C4-2B (cell line): Measurements from ENCODE around the gene RCOR1.
A peak's percentile ranks its signal among the peaks of the same experiment; 100 is the strongest.

Source experiments
- H3K27ac ChIP-seq: fragments of 450-650 bp; 2 replicates; pipeline ENCODE4 v1.5.1; 2017
- ZFX ChIP-seq: fragments of 450-650 bp; IDR thresholded peaks from 2 replicates; pipeline ENCODE4 v1.6.1; 2017
- TF ChIP-seq, protein P1 (sequence below): fragments of 450-650 bp; conservative IDR thresholded peaks from 2 replicates; pipeline ENCODE4 v1.5.1; 2017; ENCODE audit warnings: mild to moderate bottlenecking

Gene RCOR1

DNA sequence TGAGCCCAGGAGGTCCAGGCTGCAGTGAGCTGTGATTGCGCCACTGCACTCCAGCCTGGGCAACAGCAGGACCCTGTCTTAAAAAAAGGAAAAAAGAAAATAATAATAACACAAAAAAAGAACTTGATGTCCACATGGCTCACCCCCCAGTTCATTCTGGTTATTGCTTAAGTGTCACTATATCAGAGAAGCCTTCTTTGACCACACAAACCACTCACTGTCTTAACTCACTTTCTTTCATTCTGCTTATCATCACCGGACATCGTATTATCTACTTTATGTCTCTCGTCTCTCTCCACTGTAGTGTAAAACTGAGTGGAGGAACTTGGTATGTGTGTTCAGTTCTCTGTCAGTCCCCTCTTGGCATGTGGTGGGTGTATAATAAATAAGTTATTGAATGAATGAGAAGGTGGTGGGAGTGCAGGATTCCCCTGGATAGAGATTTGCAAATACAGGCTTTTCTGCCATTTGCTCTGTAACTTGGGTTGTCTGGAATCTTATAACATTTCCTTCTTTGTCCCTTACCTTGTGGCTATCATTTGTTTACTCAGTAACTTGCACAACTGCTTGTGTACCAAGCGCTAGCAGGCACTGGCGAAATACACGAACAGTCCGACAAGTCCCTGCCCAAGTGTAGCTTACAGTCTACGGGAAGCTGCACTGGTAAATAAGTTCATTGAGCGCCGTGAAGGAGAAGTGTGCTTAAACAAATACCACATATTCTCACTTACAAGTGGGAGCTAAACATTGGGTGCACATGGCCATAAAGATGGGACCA is 98.2 kb downstream of the RCOR1 start:
- H3K27ac ChIP-seq: peak overlapping the region; percentile 53

DNA sequence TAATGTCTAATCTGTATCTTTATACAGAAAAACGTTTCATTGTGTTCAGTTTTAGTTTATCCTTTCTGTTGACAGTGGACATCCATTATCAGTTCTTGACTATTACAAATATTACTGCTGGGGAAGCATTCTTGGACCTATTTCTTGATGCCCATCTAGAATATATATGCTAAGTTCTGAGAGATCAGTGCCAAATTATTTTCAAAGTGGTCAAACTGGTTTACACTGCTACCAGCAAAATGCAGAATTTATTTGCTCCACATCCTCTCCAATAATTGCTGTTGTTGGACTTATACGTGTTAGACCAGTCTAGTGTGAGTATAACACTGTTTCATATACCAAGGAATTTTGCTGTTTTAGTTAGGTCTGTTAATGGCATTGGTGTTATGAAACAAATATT is 99.3 kb downstream of the RCOR1 start:
- H3K27ac ChIP-seq: no peak overlapping the region
- TF ChIP-seq, protein P1, sequence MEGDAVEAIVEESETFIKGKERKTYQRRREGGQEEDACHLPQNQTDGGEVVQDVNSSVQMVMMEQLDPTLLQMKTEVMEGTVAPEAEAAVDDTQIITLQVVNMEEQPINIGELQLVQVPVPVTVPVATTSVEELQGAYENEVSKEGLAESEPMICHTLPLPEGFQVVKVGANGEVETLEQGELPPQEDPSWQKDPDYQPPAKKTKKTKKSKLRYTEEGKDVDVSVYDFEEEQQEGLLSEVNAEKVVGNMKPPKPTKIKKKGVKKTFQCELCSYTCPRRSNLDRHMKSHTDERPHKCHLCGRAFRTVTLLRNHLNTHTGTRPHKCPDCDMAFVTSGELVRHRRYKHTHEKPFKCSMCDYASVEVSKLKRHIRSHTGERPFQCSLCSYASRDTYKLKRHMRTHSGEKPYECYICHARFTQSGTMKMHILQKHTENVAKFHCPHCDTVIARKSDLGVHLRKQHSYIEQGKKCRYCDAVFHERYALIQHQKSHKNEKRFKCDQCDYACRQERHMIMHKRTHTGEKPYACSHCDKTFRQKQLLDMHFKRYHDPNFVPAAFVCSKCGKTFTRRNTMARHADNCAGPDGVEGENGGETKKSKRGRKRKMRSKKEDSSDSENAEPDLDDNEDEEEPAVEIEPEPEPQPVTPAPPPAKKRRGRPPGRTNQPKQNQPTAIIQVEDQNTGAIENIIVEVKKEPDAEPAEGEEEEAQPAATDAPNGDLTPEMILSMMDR: no peak
- no peak for TF ChIP-seq ZFX

More for the DNA sequence above, 98.2 kb downstream of the RCOR1 start:
- TF ChIP-seq, protein P1: no peak
- no peak for TF ChIP-seq ZFX

DNA sequence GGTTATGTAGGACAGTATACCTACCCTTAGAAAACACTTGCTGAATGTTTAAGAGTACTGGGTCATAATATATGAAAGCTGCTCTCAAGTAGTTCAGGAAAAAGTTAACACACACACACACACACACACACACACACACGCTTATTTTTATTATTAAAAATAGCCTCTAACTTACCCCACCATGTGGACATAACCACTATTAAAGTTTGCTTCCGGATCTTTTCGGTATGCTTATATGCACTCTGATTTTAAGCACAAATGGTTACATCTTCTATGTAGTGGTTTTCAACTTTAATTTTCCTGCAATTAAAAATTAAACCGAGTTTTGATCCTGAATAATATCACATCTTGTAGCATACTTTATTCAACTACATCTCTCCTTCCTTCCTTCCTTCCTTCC is 99.9 kb downstream of the RCOR1 start:
- TF ChIP-seq ZFX: no peak
- TF ChIP-seq, protein P1: peak; percentile 6; the same call in 1 of the 2 replicates
- H3K27ac ChIP-seq: peak overlapping the region; percentile 25; the same call in 1 of the 2 replicates

DNA sequence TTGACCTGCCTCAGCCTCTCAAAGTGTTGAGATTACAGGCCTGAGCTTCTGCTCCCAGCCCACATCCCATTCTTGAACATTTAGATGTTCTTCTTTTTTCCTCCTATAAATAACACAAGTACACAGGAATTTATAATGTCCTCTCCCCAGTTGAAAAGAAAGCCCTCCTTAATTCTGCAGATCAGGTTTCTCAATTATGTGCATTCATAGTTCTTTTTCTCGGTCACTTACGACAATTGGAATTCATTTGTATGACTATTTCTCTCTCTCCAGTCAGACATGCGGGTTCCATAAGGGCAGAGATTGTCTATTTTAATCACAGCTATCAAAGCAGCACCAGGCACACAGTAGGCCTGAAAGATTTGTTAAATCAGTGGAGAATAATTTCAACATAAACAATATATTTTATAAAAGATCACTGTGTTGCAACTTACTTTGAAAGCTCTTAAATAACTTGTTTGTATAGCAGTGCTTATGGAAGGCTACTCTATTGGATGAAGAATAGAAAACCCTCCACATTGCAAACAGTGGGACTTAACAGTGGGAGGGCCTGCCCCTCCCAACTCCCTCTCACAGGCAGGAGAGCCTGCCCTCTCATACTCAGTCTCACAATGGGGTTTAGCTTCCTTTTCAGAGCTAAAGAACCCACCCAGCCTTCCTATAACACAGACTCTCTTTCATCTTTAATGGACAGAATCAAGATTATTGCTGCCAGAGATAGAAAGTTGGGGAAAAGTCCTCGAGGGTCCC is 100.7 kb downstream of the RCOR1 start:
- TF ChIP-seq ZFX: no peak
- peak overlapping the region; percentile 25; the same call in 1 of the 2 replicates for H3K27ac ChIP-seq

DNA sequence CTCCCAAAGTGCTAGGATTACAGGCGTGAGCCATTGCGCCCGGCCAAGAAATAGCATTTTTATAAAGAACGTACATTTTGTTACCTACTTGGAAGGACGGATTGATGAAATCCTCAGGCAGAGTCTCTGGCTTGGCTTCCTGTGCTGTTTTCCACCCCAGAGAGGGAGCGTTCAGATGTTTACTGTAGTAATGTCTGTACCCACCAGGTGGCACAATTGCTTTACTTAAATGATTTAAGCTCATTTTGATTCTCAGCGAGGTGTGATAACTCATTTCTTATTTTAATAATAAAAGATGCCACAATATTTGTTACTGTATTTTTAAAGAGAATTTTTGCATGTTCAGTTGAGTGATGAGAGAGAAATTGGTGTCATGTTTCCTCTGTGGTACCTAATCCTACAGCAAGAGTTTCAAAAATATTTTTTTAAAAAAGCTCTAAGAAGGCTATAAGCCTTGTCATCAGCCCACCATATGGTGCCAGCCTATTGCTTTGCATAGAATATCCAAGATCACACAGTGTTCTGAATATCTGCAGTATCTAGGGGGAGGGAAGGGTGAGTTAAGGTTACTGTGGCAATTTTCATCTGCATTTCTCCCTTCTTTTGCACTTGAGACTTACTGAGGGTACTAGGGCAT is 102.2 kb downstream of the RCOR1 start:
- TF ChIP-seq, protein P1: peak; percentile 83
- TF ChIP-seq ZFX: no peak
- no peak overlapping the region for H3K27ac ChIP-seq

DNA sequence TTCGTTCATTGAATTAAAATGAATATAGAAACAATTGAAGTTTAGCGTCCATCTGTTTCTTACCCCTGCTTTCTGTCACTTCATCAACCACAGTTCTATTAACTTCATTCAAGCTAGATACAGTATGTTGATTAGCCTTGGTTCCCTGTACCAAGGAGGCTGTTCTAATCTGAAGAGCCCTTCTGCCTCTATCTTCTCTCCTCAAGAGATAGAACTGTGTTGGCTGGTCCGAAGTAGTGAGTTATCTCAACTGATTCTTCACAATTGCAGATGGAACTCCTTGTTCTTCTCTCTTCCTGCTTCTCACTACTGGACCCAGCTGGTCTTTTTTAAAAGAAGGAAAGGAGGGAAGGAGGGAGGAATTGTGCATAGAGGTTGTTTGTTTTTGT is 102.7 kb downstream of the RCOR1 start:
- no peak for TF ChIP-seq ZFX
- TF ChIP-seq, protein P1: no peak
- no peak overlapping the region for H3K27ac ChIP-seq

DNA sequence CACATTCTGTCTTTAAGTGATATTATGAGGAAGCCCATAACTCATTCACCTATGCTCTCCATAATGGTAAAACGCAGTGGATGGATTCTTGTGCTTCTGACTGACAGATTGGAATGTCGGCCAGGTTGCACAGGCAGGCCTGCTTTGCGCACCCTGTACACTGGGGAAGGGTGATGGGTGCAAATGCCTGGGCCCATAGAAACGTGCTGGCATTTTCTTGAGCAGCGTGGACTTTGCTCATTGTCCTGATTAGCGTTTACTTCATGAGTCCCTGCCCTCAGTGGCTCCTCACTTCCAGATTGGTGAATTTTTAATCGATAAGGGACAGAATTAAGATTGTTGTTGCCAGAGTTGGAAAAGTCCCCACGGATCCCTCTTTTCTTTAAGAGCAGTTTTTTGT is 103.9 kb downstream of the RCOR1 start:
- H3K27ac ChIP-seq: no peak overlapping the region
- TF ChIP-seq, protein P1: no peak
